ENCODE measurements around the gene SLC1A2. TPM values are rescaled to one million over a fixed set of nuclear protein-coding genes. Genes with fewer than 3 reads are reported as not detected.

SLC1A2 gene
- total RNA-seq, 2 experiments from 2014 or later: not detected

DNA sequence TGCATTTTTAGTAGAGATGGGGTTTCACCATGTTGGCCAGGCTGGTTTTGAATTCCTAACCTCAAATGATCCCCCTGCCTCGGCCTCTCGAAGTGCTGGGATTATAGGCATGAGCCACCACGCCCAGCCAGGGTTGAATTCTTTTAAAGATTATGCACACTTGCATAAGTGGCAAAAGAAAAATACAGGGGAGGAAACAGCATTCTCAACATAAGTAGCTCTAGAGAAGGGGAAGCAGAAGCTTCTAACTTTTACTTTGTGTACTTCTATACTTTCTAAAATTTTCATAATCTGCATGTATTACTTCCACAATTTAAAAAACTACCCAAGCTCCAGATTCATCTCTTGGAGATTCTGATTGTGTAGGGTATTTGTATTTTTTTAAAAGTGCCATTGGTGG lies 108.0 kb downstream of the SLC1A2 start:
- Histone ChIP-seq H3K27ac (ENCODE audit: low read depth, low read length, poor library complexity, severe bottlenecking) (no peak overlapping the region), H2AFZ (ENCODE audit: low read length) (no peak overlapping the region), H3K36me3 (ENCODE audit: insufficient read depth, low read length) (no peaks in the 10 kb centered on the region), H3K4me3 (ENCODE audit: low read depth, low read length, poor library complexity, severe bottlenecking) (no peak overlapping the region), H3K79me2 (ENCODE audit: insufficient read depth, low read depth, low read length) (no peaks in the 10 kb centered on the region), H4K20me1 (ENCODE audit: insufficient read depth, low read length) (no peaks in the 10 kb centered on the region), H3K4me1 (ENCODE audit: insufficient read depth, low read length, poor library complexity, severe bottlenecking) (peaks cover 12% of the 10 kb centered on the region), H3K4me2 (ENCODE audit: low read length) (no peak overlapping the region), H3K9me2 (ENCODE audit: insufficient read depth, low read length) (no peaks in the 10 kb centered on the region), H3K9me3 (ENCODE audit: low read length) (no peaks in the 10 kb centered on the region)
- ChIA-PET POLR2A (interaction anchor here (0.7 to 1.5 kb wide), 5 partner anchors 16 to 312 kb away, joined by 3 to 5 read pairs (median 4); no protein-coding TSS in a partner anchor), CTCF (ENCODE audit: unreplicated experiment) (no interaction called here)
- TF ChIP-seq EZH2phosphoT487 (IDR thresholded peaks at IDR 0.05; ENCODE audit: borderline replicate concordance, low read depth, low read length): no peak
- TF ChIP-seq, protein P1, sequence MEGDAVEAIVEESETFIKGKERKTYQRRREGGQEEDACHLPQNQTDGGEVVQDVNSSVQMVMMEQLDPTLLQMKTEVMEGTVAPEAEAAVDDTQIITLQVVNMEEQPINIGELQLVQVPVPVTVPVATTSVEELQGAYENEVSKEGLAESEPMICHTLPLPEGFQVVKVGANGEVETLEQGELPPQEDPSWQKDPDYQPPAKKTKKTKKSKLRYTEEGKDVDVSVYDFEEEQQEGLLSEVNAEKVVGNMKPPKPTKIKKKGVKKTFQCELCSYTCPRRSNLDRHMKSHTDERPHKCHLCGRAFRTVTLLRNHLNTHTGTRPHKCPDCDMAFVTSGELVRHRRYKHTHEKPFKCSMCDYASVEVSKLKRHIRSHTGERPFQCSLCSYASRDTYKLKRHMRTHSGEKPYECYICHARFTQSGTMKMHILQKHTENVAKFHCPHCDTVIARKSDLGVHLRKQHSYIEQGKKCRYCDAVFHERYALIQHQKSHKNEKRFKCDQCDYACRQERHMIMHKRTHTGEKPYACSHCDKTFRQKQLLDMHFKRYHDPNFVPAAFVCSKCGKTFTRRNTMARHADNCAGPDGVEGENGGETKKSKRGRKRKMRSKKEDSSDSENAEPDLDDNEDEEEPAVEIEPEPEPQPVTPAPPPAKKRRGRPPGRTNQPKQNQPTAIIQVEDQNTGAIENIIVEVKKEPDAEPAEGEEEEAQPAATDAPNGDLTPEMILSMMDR (conservative IDR thresholded peaks at IDR 0.05; ENCODE audit: low read length): no peak
- intact Hi-C loops (cut with micrococcal nuclease; ENCODE audit: unreplicated experiment): loop anchor here (5.0 kb wide), 1 partner anchor 81 kb away; no protein-coding TSS in a partner anchor
- BruUV-seq (replicated peaks): no TSS peak
- DNase-seq (ENCODE audit: low spot score): no peak

GRCh38 chr11:35308157-35308556 lies 111.2 kb downstream of the SLC1A2 start:
- BruUV-seq (replicated peaks): no TSS peak
- ChIA-PET CTCF (ENCODE audit: unreplicated experiment) (no interaction called here), POLR2A (interaction anchor here (0.6 kb wide), 1 partner anchor 142 kb away, joined by 3 read pairs; no protein-coding TSS in a partner anchor)
- Histone ChIP-seq H3K9me3 (ENCODE audit: low read length) (no peaks in the 10 kb centered on the region), H2AFZ (ENCODE audit: low read length) (no peak overlapping the region), H3K9me2 (ENCODE audit: insufficient read depth, low read length) (no peaks in the 10 kb centered on the region), H3K4me2 (ENCODE audit: low read length) (no peak overlapping the region), H4K20me1 (ENCODE audit: insufficient read depth, low read length) (no peaks in the 10 kb centered on the region), H3K79me2 (ENCODE audit: insufficient read depth, low read depth, low read length) (no peaks in the 10 kb centered on the region), H3K36me3 (ENCODE audit: insufficient read depth, low read length) (no peaks in the 10 kb centered on the region), H3K4me3 (ENCODE audit: low read depth, low read length, poor library complexity, severe bottlenecking) (no peak overlapping the region), H3K27ac (ENCODE audit: low read depth, low read length, poor library complexity, severe bottlenecking) (no peak overlapping the region), H3K4me1 (ENCODE audit: insufficient read depth, low read length, poor library complexity, severe bottlenecking) (peaks cover 2% of the 10 kb centered on the region)
- TF ChIP-seq, protein P1 (conservative IDR thresholded peaks at IDR 0.05; ENCODE audit: low read length): no peak
- no peak for TF ChIP-seq EZH2phosphoT487 (IDR thresholded peaks at IDR 0.05; ENCODE audit: borderline replicate concordance, low read depth, low read length)
- DNase-seq (ENCODE audit: low spot score): no peak
- intact Hi-C loops (cut with micrococcal nuclease; ENCODE audit: unreplicated experiment): loop anchor here (5.0 kb wide), 2 partner anchors 311 to 381 kb away; no protein-coding TSS in a partner anchor

DNA sequence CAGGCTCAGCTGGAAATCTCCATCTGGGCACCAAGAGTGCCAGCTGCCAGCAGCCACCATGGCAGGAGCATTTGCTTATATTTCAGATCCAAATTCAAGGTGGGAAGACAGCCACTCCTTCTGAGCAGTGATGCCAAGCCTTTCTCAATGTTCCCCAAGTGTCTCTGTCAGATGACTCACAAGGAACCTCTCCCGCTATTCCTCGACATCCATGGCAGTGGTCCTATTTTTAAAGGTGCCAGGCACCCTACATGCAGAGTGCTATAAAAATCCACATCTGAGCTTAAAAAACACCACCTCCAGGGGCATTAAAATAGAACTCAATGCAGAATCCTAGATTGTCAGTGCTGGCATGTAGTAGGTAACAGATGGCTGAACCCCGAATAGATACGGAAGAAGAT lies 112.1 kb downstream of the SLC1A2 start:
- BruUV-seq (replicated peaks): no TSS peak
- DNase-seq (ENCODE audit: low spot score): no peak
- Histone ChIP-seq H3K4me3 (ENCODE audit: low read depth, low read length, poor library complexity, severe bottlenecking) (no peak overlapping the region), H3K4me1 (ENCODE audit: insufficient read depth, low read length, poor library complexity, severe bottlenecking) (no peaks in the 10 kb centered on the region), H4K20me1 (ENCODE audit: insufficient read depth, low read length) (no peaks in the 10 kb centered on the region), H3K79me2 (ENCODE audit: insufficient read depth, low read depth, low read length) (no peaks in the 10 kb centered on the region), H3K9me3 (ENCODE audit: low read length) (no peaks in the 10 kb centered on the region), H3K4me2 (ENCODE audit: low read length) (no peak overlapping the region), H3K9me2 (ENCODE audit: insufficient read depth, low read length) (no peaks in the 10 kb centered on the region), H3K36me3 (ENCODE audit: insufficient read depth, low read length) (no peaks in the 10 kb centered on the region), H3K27ac (ENCODE audit: low read depth, low read length, poor library complexity, severe bottlenecking) (no peak overlapping the region), H2AFZ (ENCODE audit: low read length) (no peak overlapping the region)
- ChIA-PET POLR2A (no interaction called here), CTCF (ENCODE audit: unreplicated experiment) (no interaction called here)
- intact Hi-C loops (cut with micrococcal nuclease; ENCODE audit: unreplicated experiment): loop anchor here (5.0 kb wide), 2 partner anchors 310 to 380 kb away; no protein-coding TSS in a partner anchor
- TF ChIP-seq EZH2phosphoT487 (IDR thresholded peaks at IDR 0.05; ENCODE audit: borderline replicate concordance, low read depth, low read length): no peak
- TF ChIP-seq, protein P1 (conservative IDR thresholded peaks at IDR 0.05; ENCODE audit: low read length): no peak
